CD4-positive, alpha-beta T cell treated with Interleukin-17A for 1 hour (primary cell): Measurements from ENCODE around the gene RACGAP1.
A peak's percentile ranks its signal among the peaks of the same experiment; 100 is the strongest.

ENCODE experiments used
- DNase-seq: peaks from one replicate; pipeline ENCODE4 v3.0.0-alpha.2; 2020

The RACGAP1 gene

GRCh38 chr12:49967042-49967776 is 58.1 kb downstream of the RACGAP1 start:
- peak; percentile 90 for DNase-seq

- no peak for DNase-seq
Observed at GRCh38 chr12:49966511-49967041, 58.7 kb downstream of the RACGAP1 start.

- no peak for DNase-seq
Observed at GRCh38 chr12:49965836-49966235, 59.5 kb downstream of the RACGAP1 start.

- DNase-seq = no peak
Observed at GRCh38 chr12:49964849-49965624, 60.3 kb downstream of the RACGAP1 start.

GRCh38 chr12:49963976-49964815 is 61.1 kb downstream of the RACGAP1 start:
- no peak for DNase-seq

- DNase-seq = no peak
Observed at GRCh38 chr12:49962861-49963765, 62.2 kb downstream of the RACGAP1 start.

GRCh38 chr12:49961993-49962764 is 63.1 kb downstream of the RACGAP1 start:
- DNase-seq = no peak

GRCh38 chr12:49961111-49961922 is 64.0 kb downstream of the RACGAP1 start, which contains the start of gene AQP5:
TSS of gene AQP5 (plus strand) at chr12:49961872. CDS start at chr12:49962018, 146 bp downstream.
- no peak for DNase-seq

- DNase-seq = no peak
Observed at GRCh38 chr12:49960474-49961110, 64.7 kb downstream of the RACGAP1 start.

- DNase-seq = no peak
Observed at GRCh38 chr12:49959685-49960473, 65.4 kb downstream of the RACGAP1 start.

GRCh38 chr12:49957570-49957967 is 67.7 kb downstream of the RACGAP1 start:
- no peak for DNase-seq

- DNase-seq = no peak
Observed at GRCh38 chr12:49956663-49957569, 68.4 kb downstream of the RACGAP1 start.

- DNase-seq = no peak
Observed at GRCh38 chr12:49955899-49956662, 69.2 kb downstream of the RACGAP1 start.

- no peak for DNase-seq
Observed at GRCh38 chr12:49954863-49955830, 70.1 kb downstream of the RACGAP1 start.
